Mesendoderm (in vitro differentiated cells): ENCODE measurements around the gene PTK6.

Source experiments
- DNase-seq: peaks from one replicate; pipeline ENCODE4 v3.0.0; 2013
- H2AK5ac ChIP-seq: 2 replicates; pipeline ENCODE4 v1.6.1; 2013; ENCODE audit warnings: low read length, inconsistent platforms
- H2BK120ac ChIP-seq: 2 replicates; pipeline ENCODE4 v1.6.1; 2013; ENCODE audit warnings: low read depth, mild to moderate bottlenecking, low read length, moderate library complexity, mixed read lengths
- H2BK15ac ChIP-seq: replicated peaks from 2 replicates; pipeline ENCODE4 v1.6.1; 2013; ENCODE audit warnings: low read depth, mild to moderate bottlenecking, moderate library complexity
- H2BK5ac ChIP-seq: 2 replicates; pipeline ENCODE4 v1.6.1; 2013; ENCODE audit warnings: low read length, inconsistent platforms
- H3K18ac ChIP-seq: 2 replicates; pipeline ENCODE4 v1.6.1; 2013; ENCODE audit warnings: mild to moderate bottlenecking, low read length, mixed read lengths
- H3K23ac ChIP-seq: one replicate; pipeline ENCODE4 v1.6.1; 2013; ENCODE audit warnings: low read length
- H3K27ac ChIP-seq: 2 replicates; pipeline ENCODE4 v1.5.1; 2013; ENCODE audit warnings: low read depth, mild to moderate bottlenecking, inconsistent platforms, low read length, moderate library complexity
- H3K27me3 ChIP-seq: 2 replicates; pipeline ENCODE4 v1.6.1; 2013; ENCODE audit warnings: low read length, control low read depth, mild to moderate bottlenecking, inconsistent platforms; ENCODE audit not compliant: insufficient read depth, poor library complexity
- H3K36me3 ChIP-seq: 2 replicates; pipeline ENCODE4 v1.6.1; 2013; ENCODE audit warnings: low read length, inconsistent platforms; ENCODE audit not compliant: control insufficient read depth, insufficient read depth
- H3K4ac ChIP-seq: one replicate; pipeline ENCODE4 v1.6.1; 2013; ENCODE audit warnings: low read depth, mild to moderate bottlenecking, low read length, moderate library complexity
- H3K4me1 ChIP-seq: 2 replicates; pipeline ENCODE4 v1.6.1; 2013; ENCODE audit warnings: low read depth, low read length, inconsistent platforms; ENCODE audit not compliant: control insufficient read depth
- H3K4me2 ChIP-seq: 2 replicates; pipeline ENCODE4 v1.6.1; 2013; ENCODE audit warnings: low read length
- H3K4me3 ChIP-seq: 2 replicates; pipeline ENCODE4 v1.5.1; 2013; ENCODE audit warnings: mild to moderate bottlenecking, low read length
- H3K56ac ChIP-seq: one replicate; pipeline ENCODE4 v1.6.1; 2013; ENCODE audit warnings: low read length
- H3K79me1 ChIP-seq: 2 replicates; pipeline ENCODE4 v1.6.1; 2013; ENCODE audit warnings: low read length, inconsistent platforms
- H3K79me2 ChIP-seq: 2 replicates; pipeline ENCODE4 v1.6.1; 2013; ENCODE audit warnings: mild to moderate bottlenecking, low read length; ENCODE audit not compliant: control insufficient read depth, insufficient read depth
- H3K9ac ChIP-seq: 2 replicates; pipeline ENCODE4 v1.6.1; 2013; ENCODE audit warnings: low read length, inconsistent platforms
- H4K5ac ChIP-seq: one replicate; pipeline ENCODE4 v1.6.1; 2013; ENCODE audit warnings: low read length
- H4K8ac ChIP-seq: one replicate; pipeline ENCODE4 v1.6.1; 2013; ENCODE audit warnings: low read depth, mild to moderate bottlenecking, control low read depth, low read length, moderate library complexity
- WGBS: extraction: QIAGEN DNeasy Blood & Tissue Kit; methylation state at CpG from one replicate; pipeline ENCODE4 v1.1.7; 2013; ENCODE audit warnings: low lambda C conversion rate, missing lambda C conversion rate; ENCODE audit not compliant: insufficient coverage; ENCODE audit errors: extremely low coverage; 5-methylcytosine and 5-hydroxymethylcytosine counted together

Gene PTK6

DNA sequence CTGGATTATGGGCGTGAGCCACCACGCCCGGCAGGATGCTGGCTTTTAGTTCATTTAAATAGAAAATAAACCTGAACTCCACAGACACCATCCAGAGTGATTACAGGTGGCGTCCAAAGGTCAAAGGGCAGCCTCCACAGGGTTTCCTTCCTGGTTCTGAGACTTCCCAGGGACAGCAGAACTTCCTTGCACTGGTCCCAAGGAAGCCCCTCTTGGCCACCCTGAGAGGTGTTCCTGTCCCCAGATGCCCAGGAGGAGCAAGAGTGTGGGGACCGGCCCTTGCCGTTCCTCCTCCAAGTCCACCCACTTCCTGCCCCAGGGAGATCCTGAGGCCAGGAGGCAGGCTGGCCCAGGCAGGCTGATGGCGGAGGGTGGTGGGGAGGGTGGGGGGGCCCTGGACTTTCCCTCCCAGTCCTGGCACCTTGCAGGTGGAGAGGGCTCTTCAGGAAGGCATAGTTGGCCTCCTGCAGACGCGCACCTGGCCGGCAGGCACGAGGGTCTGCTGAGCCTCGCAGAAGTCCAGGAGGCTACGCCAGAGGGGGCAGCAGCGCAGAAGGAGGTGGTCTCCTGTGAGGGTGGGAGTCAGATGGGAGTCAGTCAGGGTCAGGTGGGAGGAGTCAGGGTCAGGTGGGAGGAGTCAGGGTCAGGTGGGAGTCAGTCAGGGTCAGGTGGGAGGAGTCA, 21.8 kb upstream of the PTK6 start:
- no peak overlapping the region for H2BK5ac ChIP-seq
- no peaks in the 10 kb centered on the region for H3K36me3 ChIP-seq
- H2AK5ac ChIP-seq: no peak overlapping the region
- no peak overlapping the region for H3K23ac ChIP-seq
- no peaks in the 10 kb centered on the region for H3K4me1 ChIP-seq
- H3K4me2 ChIP-seq: no peak overlapping the region
- H3K4ac ChIP-seq: no peak overlapping the region
- whole genome bisulfite sequencing: no CpG with 5 or more reads among the region's 14 CpGs
- no peaks in the 10 kb centered on the region for H3K27me3 ChIP-seq
- no peak overlapping the region for H4K5ac ChIP-seq
- no peak overlapping the region for H2BK120ac ChIP-seq
- no peak overlapping the region for H3K56ac ChIP-seq
- H3K79me1 ChIP-seq: no peaks in the 10 kb centered on the region
- H3K4me3 ChIP-seq: no peak overlapping the region
- H3K27ac ChIP-seq: no peak overlapping the region
- H3K9ac ChIP-seq: no peak overlapping the region
- H3K79me2 ChIP-seq: no peaks in the 10 kb centered on the region
- no peak overlapping the region for H2BK15ac ChIP-seq
- DNase-seq: no peak
- H3K18ac ChIP-seq: no peak overlapping the region
- no peak overlapping the region for H4K8ac ChIP-seq

GRCh38 chr20:63557481-63557891, 20.3 kb upstream of the PTK6 start:
- no peak overlapping the region for H3K9ac ChIP-seq
- H3K4me3 ChIP-seq: no peak overlapping the region
- no peak overlapping the region for H2BK15ac ChIP-seq
- no peak overlapping the region for H2BK120ac ChIP-seq
- H3K4me1 ChIP-seq: peaks cover 2% of the 10 kb centered on the region
- H3K27me3 ChIP-seq: no peaks in the 10 kb centered on the region
- no peak overlapping the region for H3K4me2 ChIP-seq
- no peak overlapping the region for H3K4ac ChIP-seq
- no peak overlapping the region for H2AK5ac ChIP-seq
- H3K79me2 ChIP-seq: no peaks in the 10 kb centered on the region
- H3K56ac ChIP-seq: no peak overlapping the region
- no peak overlapping the region for H3K23ac ChIP-seq
- no peak for DNase-seq
- no peak overlapping the region for H3K18ac ChIP-seq
- H3K36me3 ChIP-seq: no peaks in the 10 kb centered on the region
- no peak overlapping the region for H4K8ac ChIP-seq
- no peak overlapping the region for H3K27ac ChIP-seq
- WGBS: no CpG with 5 or more reads among the region's 19 CpGs
- H4K5ac ChIP-seq: no peak overlapping the region
- H3K79me1 ChIP-seq: no peaks in the 10 kb centered on the region
- no peak overlapping the region for H2BK5ac ChIP-seq

DNA sequence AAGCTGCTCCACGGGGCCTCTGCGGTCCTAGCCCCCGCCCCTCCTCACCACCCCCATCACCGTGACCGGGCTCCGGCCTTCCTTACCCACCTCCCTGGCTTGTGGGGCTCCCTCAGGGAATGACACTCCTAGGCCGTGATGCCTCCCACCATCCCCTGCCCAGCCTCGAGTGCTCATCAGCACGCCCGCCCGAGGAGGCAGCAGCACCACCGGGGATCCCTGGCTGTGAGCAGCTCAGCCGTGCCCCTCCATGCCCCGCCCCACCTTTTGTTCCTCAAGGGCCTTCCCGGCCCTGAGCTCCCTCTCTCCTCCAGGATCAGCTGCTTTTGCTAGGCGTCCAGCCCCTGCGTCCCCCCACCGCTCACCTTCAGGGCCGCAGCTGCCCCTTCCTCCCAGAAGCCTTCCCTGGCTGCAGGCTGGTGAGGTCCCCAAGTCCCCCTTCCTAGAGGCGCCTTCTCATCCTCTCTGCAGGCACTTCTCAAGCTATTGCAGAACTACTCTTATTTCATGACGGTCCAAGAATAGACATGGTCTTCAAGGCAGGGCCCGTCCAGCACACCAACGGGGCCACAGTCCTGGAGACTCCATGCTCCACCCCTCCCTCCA, 19.8 kb upstream of the PTK6 start:
- no peak overlapping the region for H4K8ac ChIP-seq
- H3K56ac ChIP-seq: no peak overlapping the region
- no peak overlapping the region for H2BK120ac ChIP-seq
- peaks cover 2% of the 10 kb centered on the region for H3K4me1 ChIP-seq
- no peak overlapping the region for H3K18ac ChIP-seq
- no peak overlapping the region for H3K4ac ChIP-seq
- no CpG with 5 or more reads among the region's 23 CpGs for WGBS
- no peaks in the 10 kb centered on the region for H3K27me3 ChIP-seq
- H3K27ac ChIP-seq: no peak overlapping the region
- H3K79me1 ChIP-seq: no peaks in the 10 kb centered on the region
- no peak overlapping the region for H3K23ac ChIP-seq
- no peak overlapping the region for H4K5ac ChIP-seq
- no peak overlapping the region for H2BK15ac ChIP-seq
- no peaks in the 10 kb centered on the region for H3K79me2 ChIP-seq
- H2AK5ac ChIP-seq: no peak overlapping the region
- no peak overlapping the region for H3K4me3 ChIP-seq
- no peaks in the 10 kb centered on the region for H3K36me3 ChIP-seq
- H3K9ac ChIP-seq: no peak overlapping the region
- H2BK5ac ChIP-seq: no peak overlapping the region
- no peak for DNase-seq
- H3K4me2 ChIP-seq: no peak overlapping the region

DNA sequence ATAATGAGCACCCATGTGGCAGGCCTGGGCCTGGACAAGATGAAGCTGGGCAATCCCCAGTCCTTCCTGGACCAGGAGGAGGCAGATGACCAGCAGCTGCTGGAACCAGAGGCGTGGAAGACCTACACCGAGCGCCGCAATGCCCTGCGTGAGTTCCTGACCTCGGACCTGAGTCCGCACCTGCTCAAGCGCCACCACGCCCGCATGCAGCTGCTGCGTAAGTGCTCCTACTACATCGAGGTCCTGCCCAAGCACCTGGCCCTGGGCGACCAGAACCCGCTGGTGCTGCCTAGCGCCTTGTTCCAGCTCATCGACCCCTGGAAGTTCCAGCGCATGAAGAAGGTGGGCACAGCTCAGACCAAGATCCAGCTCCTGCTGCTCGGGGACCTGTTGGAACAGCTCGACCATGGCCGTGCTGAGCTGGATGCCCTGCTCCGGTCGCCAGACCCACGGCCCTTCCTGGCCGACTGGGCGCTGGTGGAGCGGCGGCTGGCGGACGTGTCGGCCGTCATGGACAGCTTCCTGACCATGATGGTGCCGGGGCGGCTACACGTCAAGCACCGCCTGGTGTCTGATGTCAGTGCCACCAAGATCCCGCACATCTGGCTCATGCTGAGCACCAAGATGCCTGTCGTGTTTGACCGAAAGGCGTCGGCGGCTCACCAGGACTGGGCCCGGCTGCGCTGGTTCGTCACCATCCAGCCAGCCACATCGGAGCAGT, 18.6 kb upstream of the PTK6 start:
- WGBS: no CpG with 5 or more reads among the region's 45 CpGs
- Histone ChIP-seq H3K9ac (no peak overlapping the region), H3K79me1 (no peaks in the 10 kb centered on the region)

DNA sequence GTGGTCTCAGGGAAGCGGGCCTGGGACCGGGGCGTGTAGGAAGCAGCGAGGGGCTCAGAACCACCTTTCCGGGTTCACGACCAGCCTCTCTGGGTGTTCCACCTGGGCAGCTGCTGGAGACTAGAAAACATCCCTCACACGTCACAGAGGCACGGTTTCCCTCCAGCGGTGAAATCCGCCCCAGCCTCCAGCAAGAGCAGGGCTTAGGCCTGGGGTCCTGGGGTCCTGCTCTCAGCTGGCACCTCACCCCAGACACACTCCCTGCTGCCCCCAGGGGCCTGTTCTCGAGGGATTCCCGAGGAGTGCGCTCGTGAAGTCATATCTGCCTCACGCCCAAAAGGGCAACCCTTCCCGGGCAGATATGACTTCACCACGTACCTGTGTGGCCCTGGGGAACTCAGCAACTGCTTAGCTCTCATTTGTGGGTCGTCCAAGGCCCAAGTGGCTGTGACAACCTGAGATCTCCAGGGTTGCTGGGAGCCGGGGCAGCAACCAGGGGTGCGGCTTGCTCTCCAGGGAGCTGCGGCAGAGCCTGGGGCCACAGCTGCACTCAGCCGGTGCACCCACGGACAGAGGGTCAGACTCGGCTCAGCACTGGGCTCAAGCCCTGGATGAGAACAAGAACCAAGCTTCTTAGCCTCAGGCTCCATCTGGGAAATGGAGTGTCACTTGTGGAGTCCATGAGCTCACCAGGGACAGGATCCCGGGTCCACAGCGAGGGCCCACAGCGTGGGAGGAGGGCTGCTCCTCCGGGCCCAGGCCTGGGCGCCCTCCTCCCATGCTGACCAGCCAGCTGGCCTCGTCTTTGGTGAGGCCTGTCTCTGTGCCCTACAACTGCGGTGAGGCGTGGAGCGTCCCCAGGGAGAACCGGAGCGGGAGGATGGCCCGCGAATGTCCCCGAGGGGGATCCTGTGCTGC, 17.4 kb upstream of the PTK6 start:
- Histone ChIP-seq H3K23ac (no peak overlapping the region), H4K8ac (no peak overlapping the region), H3K27ac (no peak overlapping the region), H3K18ac (no peak overlapping the region), H3K4me3 (peak overlapping the region; percentile 6), H3K79me2 (no peaks in the 10 kb centered on the region), H3K79me1 (no peaks in the 10 kb centered on the region), H3K4me1 (peaks cover 2% of the 10 kb centered on the region), H3K9ac (peak overlapping the region; percentile 60), H3K56ac (peak overlapping the region; percentile 62), H2BK120ac (no peak overlapping the region), H3K4ac (no peak overlapping the region), H3K4me2 (peak overlapping the region; percentile 36), H4K5ac (no peak overlapping the region), H2BK5ac (no peak overlapping the region), H2BK15ac (no peak overlapping the region), H2AK5ac (no peak overlapping the region), H3K36me3 (no peaks in the 10 kb centered on the region), H3K27me3 (no peaks in the 10 kb centered on the region)
- no peak for DNase-seq
- no CpG with 5 or more reads among the region's 38 CpGs for WGBS

More for the DNA sequence above, 18.6 kb upstream of the PTK6 start:
- Histone ChIP-seq H3K23ac (no peak overlapping the region), H3K27ac (no peak overlapping the region), H2AK5ac (no peak overlapping the region), H2BK120ac (no peak overlapping the region), H3K36me3 (no peaks in the 10 kb centered on the region), H2BK5ac (no peak overlapping the region), H3K79me2 (no peaks in the 10 kb centered on the region), H3K4me2 (no peak overlapping the region), H4K5ac (no peak overlapping the region), H3K4me1 (peaks cover 2% of the 10 kb centered on the region), H3K18ac (no peak overlapping the region), H3K4me3 (no peak overlapping the region), H3K27me3 (no peaks in the 10 kb centered on the region), H3K56ac (no peak overlapping the region), H2BK15ac (no peak overlapping the region), H3K4ac (no peak overlapping the region), H4K8ac (no peak overlapping the region)
- no peak for DNase-seq
